Common myeloid progenitor, CD34-positive (primary cell): Measurements from ENCODE around the gene RAC3.

Experiments
- CTCF ChIA-PET: fragments of 350-600 bp; sonication (Branson Sonifier 250); formaldehyde crosslinking; loops from one replicate; lab custom pipeline; 2021; ENCODE audit warnings: antibody characterized with exemption; lab: Charles Lee
- POLR2A ChIA-PET: fragments of 350-600 bp; sonication (Branson Sonifier 250); formaldehyde crosslinking; loops from one replicate; lab custom pipeline; 2021; ENCODE audit warnings: antibody characterized with exemption; lab: Charles Lee
- DNase-seq, 3 donors: peaks; one replicate each; pipeline versions ENCODE4 v3.0.0 to v3.0.0-alpha.2; 2013
- H3K27ac ChIP-seq, 2 experiments: 1 replicate in 1 of 2; 2 replicates in 1 of 2; pipeline ENCODE4 v1.7.0; 2013; ENCODE audit warnings: inconsistent platforms in 2 of 2, low read length in 2 of 2, mild to moderate bottlenecking in 2 of 2, low read depth in 1 of 2, moderate library complexity in 1 of 2; ENCODE audit not compliant: severe bottlenecking in 2 of 2, insufficient read depth in 1 of 2, poor library complexity in 1 of 2
- H3K27me3 ChIP-seq, 5 experiments: replicated peaks in 2 of 5; 1 replicate in 3 of 5; 2 replicates in 2 of 5; pipeline versions ENCODE4 v1.6.1 to v1.7.0; 2013; ENCODE audit warnings: low read length in 4 of 5, mild to moderate bottlenecking in 2 of 5, moderate library complexity in 2 of 5, inconsistent platforms in 1 of 5; ENCODE audit not compliant: insufficient read depth in 5 of 5, control insufficient read depth in 4 of 5
- H3K36me3 ChIP-seq, 4 experiments: 1 replicate in 2 of 4; 2 replicates in 2 of 4; pipeline versions ENCODE4 v1.6.1 to v1.7.0; 2013; ENCODE audit warnings: low read length in 3 of 4, control low read depth in 1 of 4, mild to moderate bottlenecking in 1 of 4; ENCODE audit not compliant: control insufficient read depth in 4 of 4, insufficient read depth in 4 of 4
- H3K4me1 ChIP-seq, 4 experiments: 1 replicate in 3 of 4; 2 replicates in 1 of 4; pipeline versions ENCODE4 v1.6.1 to v1.7.1; 2013; ENCODE audit warnings: low read length in 3 of 4, mild to moderate bottlenecking in 3 of 4, control low read depth in 1 of 4, inconsistent platforms in 1 of 4, moderate library complexity in 1 of 4; ENCODE audit not compliant: control insufficient read depth in 4 of 4, insufficient read depth in 4 of 4; ENCODE audit errors: control extremely low read depth in 1 of 4
- H3K4me3 ChIP-seq, 7 experiments: 1 replicate in 4 of 7; 2 replicates in 3 of 7; pipeline versions ENCODE4 v1.5.1 to v1.7.0; 2013; ENCODE audit warnings: mild to moderate bottlenecking in 7 of 7, low read length in 6 of 7, moderate library complexity in 6 of 7, inconsistent platforms in 2 of 7, low read depth in 2 of 7, control low read depth in 1 of 7; ENCODE audit not compliant: insufficient read depth in 4 of 7, control insufficient read depth in 1 of 7; ENCODE audit errors: extremely low read depth in 1 of 7
- H3K9me3 ChIP-seq, 5 experiments: 1 replicate in 4 of 5; 2 replicates in 1 of 5; pipeline versions ENCODE4 v1.6.1 to v1.7.1; 2013; ENCODE audit warnings: low read length in 4 of 5, mild to moderate bottlenecking in 2 of 5, inconsistent platforms in 1 of 5, low read depth in 1 of 5, moderate library complexity in 1 of 5; ENCODE audit not compliant: control insufficient read depth in 4 of 5, insufficient read depth in 2 of 5; ENCODE audit errors: control extremely low read depth in 1 of 5
- WGBS: methylation state at CpG from one replicate; pipeline ENCODE4 v1.1.5; 2013; ENCODE audit not compliant: insufficient coverage; 5-methylcytosine and 5-hydroxymethylcytosine counted together

RAC3 gene

DNA sequence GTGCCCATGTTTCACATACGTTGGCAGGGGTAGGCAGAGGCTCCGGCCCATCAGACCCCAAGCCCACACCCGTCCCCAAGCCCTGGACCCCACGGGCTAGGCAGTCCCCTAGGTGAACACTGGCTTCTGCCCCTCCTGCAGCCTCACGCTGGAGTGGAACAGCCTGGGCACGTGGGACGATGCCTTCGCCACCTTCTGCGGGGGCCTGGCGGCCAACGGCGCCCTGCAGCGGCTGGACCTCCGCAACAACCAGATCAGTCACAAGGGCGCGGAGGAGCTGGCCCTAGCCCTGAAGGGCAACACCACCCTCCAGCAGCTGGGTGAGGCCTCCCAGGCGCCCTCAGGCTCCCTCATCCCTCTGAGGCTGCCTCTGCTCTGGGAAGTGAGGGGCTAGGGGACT, 6.6 kb upstream of the RAC3 start:
- Histone ChIP-seq H3K9me3 (no peaks in the 10 kb centered on the region), H3K27ac (no peak overlapping the region), H3K27me3 (no peaks in the 10 kb centered on the region), H3K36me3 (peaks cover 0 to 12% (median 4%) of the 10 kb centered on the region in 4 experiments), H3K4me3 (no peak overlapping the region), H3K4me1 (peaks cover 0 to 40% (median 29%) of the 10 kb centered on the region in 4 experiments)
- DNase-seq = no peak
- 95% methylated on average over 8 of the region's 17 CpGs for WGBS
- ChIA-PET CTCF (interaction anchor here (1.2 to 6.8 kb wide), 2 partner anchors 10 to 63 kb away, joined by 3 to 117 read pairs; partner anchors contain the start of gene NOTUM), POLR2A (no interaction called here)

DNA sequence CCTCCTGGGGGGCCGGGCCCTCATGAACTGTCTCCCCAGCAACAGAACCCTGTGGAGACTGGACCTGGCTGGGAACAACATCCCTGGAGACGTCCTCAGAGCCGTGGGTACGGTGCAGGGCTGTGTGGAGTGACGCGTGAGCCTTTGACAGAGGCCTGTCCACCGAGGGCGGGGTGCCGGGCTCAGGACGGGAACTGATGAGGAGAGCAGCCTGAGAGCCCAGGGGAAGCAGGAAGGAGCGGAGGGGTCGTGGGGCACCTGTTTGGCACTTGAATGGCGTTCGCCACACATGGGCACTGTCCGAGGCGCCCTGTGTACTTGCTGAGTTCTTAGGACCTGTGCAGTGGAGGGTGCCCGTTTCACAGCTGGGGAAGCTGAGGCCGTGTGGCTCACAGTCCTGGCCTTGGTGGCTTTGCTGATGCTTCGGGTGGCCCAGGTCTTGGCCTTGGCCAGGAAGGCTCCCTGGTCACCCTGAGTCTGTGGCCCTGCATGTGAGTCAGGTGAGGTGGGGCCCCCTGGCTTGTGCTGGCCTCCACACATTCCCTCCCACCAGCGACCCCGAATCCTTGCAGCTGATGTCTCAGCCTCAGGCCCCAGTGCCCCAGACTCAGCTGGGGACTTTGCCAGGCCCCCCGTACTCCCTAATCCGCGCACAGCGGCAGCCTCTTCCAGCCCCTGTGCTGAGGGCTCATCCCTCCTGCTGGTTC, 5.9 kb upstream of the RAC3 start:
- no peak overlapping the region for H3K4me3 ChIP-seq
- DNase-seq = no peak

DNA sequence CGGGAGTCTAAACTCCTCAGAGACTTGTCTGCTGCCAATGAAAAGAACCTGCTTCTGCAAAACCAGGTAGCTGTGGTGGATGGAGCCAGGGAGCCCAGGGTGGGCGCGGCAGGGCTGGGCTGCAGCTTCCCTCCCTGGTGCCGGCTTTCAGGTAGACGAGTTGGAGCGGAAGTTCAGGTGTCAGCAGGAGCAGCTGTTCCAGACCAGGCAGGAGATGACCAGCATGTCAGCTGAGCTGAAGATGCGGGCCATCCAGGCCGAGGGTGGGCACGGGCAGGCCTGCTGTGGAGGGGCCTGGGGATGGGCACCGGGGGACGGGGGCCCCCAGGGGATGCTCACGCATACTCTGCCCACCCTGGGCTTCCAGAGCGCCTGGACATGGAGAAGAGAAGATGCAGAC, 3.2 kb upstream of the RAC3 start:
- no peak overlapping the region for H3K27ac ChIP-seq
- no peak overlapping the region for H3K4me3 ChIP-seq
- POLR2A ChIA-PET = no interaction called here
- H3K36me3 ChIP-seq = peaks cover 0 to 12% (median 4%) of the 10 kb centered on the region in 4 experiments
- H3K4me1 ChIP-seq = peaks cover 0 to 47% (median 34%) of the 10 kb centered on the region in 4 experiments
- H3K9me3 ChIP-seq = no peaks in the 10 kb centered on the region
- H3K27me3 ChIP-seq = no peaks in the 10 kb centered on the region
- no peak for DNase-seq
- CTCF ChIA-PET = interaction anchor here (1.7 to 3.2 kb wide), 2 partner anchors 9 to 10 kb away, joined by 5 to 11 read pairs; partner anchors contain the start of gene DCXR
- 98% methylated on average over 11 of the region's 13 CpGs for WGBS

More for the DNA sequence above, 5.9 kb upstream of the RAC3 start:
- Histone ChIP-seq H3K27ac (no peak overlapping the region), H3K36me3 (peaks cover 0 to 12% (median 4%) of the 10 kb centered on the region in 4 experiments), H3K4me1 (peaks cover 0 to 46% (median 36%) of the 10 kb centered on the region in 4 experiments), H3K9me3 (no peaks in the 10 kb centered on the region), H3K27me3 (no peaks in the 10 kb centered on the region)
- WGBS = 97% methylated on average over 23 of the region's 25 CpGs
- ChIA-PET POLR2A (no interaction called here), CTCF (interaction anchor here (1.1 to 1.3 kb wide), 3 partner anchors 9 to 129 kb away, joined by 3 to 4 read pairs (median 3); no protein-coding TSS in a partner anchor)

DNA sequence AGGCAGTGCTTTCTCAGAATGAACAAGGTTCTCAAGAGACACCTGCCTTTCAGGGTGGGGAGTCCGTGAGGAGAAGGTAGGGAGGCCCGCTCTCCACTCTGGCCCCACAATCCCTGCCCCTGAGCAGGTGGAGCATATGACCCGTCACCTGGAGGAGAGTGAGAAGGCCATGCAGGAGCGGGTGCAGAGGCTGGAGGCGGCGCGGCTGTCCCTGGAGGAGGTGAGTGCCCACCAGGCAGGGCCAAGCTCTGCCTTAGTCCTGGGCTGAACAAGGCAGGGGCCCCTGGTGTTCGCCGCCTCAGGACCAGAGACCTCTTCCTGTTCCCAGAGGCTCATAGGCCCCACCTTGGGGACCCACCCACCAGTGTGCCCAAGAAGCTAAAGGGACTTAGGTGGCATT, 2.5 kb upstream of the RAC3 start:
- H3K9me3 ChIP-seq = no peaks in the 10 kb centered on the region
- DNase-seq = no peak
- no peak overlapping the region for H3K27ac ChIP-seq
- CTCF ChIA-PET = interaction anchor here (1.0 to 3.2 kb wide), 9 partner anchors 9 to 207 kb away, joined by 3 to 18 read pairs (median 4); partner anchors contain the start of genes DCXR and NOTUM
- H3K36me3 ChIP-seq = peaks cover 0 to 12% (median 4%) of the 10 kb centered on the region in 4 experiments
- POLR2A ChIA-PET = no interaction called here
- H3K4me1 ChIP-seq = peaks cover 0 to 40% (median 27%) of the 10 kb centered on the region in 4 experiments
- H3K4me3 ChIP-seq = no peak overlapping the region
- WGBS = 99% methylated on average over 9 of the region's 9 CpGs
- H3K27me3 ChIP-seq = no peaks in the 10 kb centered on the region

DNA sequence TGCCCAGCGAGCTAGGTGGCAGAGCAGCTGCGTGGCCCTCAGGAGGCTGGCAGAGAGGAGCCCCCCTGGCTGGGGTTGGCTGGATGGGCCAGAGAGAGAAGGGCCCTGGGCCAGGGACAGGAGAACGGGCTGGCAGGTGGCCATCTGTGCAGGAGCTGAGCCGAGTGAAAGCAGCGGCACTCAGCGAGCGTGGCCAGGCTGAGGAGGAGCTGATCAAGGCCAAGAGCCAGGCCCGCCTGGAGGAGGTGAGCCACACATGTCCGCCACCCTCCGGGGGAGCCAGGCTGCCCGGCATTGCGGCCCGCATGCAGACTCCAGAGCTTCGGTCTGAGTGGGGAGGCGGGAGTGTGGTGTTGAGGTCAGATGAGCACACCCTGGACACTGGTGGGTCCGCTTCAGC, 2.1 kb upstream of the RAC3 start:
- WGBS = 100% methylated on average over 13 of the region's 16 CpGs
- H3K9me3 ChIP-seq = no peaks in the 10 kb centered on the region
- H3K27ac ChIP-seq = no peak overlapping the region
- H3K36me3 ChIP-seq = peaks cover 0 to 12% (median 4%) of the 10 kb centered on the region in 4 experiments
- peaks cover 0 to 36% (median 23%) of the 10 kb centered on the region in 4 experiments for H3K4me1 ChIP-seq
- DNase-seq = no peak
- H3K4me3 ChIP-seq = no peak overlapping the region
- H3K27me3 ChIP-seq = no peaks in the 10 kb centered on the region
- POLR2A ChIA-PET = interaction anchor here (0.6 kb wide), 1 partner anchor 234 kb away, joined by 3 read pairs; no protein-coding TSS in a partner anchor
- CTCF ChIA-PET = interaction anchor here (1.0 to 3.2 kb wide), 10 partner anchors 11 to 207 kb away, joined by 3 to 18 read pairs (median 4); partner anchors contain the start of gene NOTUM

DNA sequence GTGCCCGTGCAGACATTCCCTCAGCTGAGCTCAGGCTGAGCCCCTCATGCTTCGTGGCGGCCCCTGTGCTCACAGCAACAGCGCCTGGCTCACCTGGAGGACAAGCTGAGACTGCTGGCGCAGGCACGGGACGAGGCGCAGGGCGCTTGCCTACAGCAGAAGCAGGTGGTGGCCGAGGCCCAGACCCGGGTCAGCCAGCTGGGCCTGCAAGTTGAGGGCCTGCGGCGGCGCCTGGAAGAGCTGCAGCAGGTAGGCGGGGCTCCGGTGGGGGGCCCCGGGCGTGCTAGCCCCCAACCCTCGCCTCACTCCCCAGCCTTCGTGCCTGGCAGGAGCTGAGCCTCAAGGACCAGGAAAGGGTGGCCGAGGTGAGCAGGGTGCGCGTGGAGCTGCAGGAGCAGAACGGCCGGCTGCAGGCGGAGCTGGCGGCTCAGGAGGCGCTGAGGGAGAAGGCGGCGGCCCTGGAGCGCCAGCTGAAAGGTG, 1.4 kb upstream of the RAC3 start:
- Histone ChIP-seq H3K4me1 (peaks cover 0 to 33% (median 22%) of the 10 kb centered on the region in 4 experiments), H3K4me3 (peak overlapping the region in 3 of 7 experiments; percentile 65 to 79 (median 71)), H3K27ac (no peak overlapping the region), H3K9me3 (no peaks in the 10 kb centered on the region), H3K27me3 (no peaks in the 10 kb centered on the region), H3K36me3 (peaks cover 0 to 15% (median 6%) of the 10 kb centered on the region in 4 experiments)
- POLR2A ChIA-PET = interaction anchor here (0.6 to 1.4 kb wide), 3 partner anchors 35 to 234 kb away, joined by 3 to 4 read pairs (median 3); partner anchors contain the start of gene DUS1L
- WGBS = 70% methylated on average over 30 of the region's 31 CpGs
- CTCF ChIA-PET = interaction anchor here (0.6 to 3.2 kb wide), 16 partner anchors 8 to 209 kb away, joined by 3 to 18 read pairs (median 3); partner anchors contain the start of gene NOTUM
- DNase-seq = no peak
